BE2C (cell line): ENCODE measurements around the gene TRPC4.

Experiments used
- DNase-seq: peaks from one replicate; pipeline ENCODE4 v3.0.0-alpha.2; 2020
- H3K27me3 ChIP-seq: fragments of 250-450 bp; sonication (Bioruptor Pico); 2 replicates; pipeline ENCODE4 v1.5.1; 2020; ENCODE audit warnings: mild to moderate bottlenecking
- H3K36me3 ChIP-seq: fragments of 250-450 bp; sonication (Bioruptor Pico); 2 replicates; pipeline ENCODE4 v1.5.1; 2020; ENCODE audit warnings: mild to moderate bottlenecking
- H3K4me1 ChIP-seq: fragments of 250-450 bp; sonication (Bioruptor Pico); 2 replicates; pipeline ENCODE4 v1.5.1; 2020
- H3K4me3 ChIP-seq: 2 replicates; pipeline ENCODE4 v1.5.1; 2011; ENCODE audit warnings: low read depth, low read length
- H3K9me3 ChIP-seq: fragments of 250-450 bp; sonication (Bioruptor Pico); 2 replicates; pipeline ENCODE4 v1.5.1; 2020
- TF ChIP-seq, protein P1 (sequence below): IDR thresholded peaks from 2 replicates; pipeline ENCODE4 v1.5.1; 2012; ENCODE audit warnings: mild to moderate bottlenecking, low read depth, low read length

Gene TRPC4

DNA sequence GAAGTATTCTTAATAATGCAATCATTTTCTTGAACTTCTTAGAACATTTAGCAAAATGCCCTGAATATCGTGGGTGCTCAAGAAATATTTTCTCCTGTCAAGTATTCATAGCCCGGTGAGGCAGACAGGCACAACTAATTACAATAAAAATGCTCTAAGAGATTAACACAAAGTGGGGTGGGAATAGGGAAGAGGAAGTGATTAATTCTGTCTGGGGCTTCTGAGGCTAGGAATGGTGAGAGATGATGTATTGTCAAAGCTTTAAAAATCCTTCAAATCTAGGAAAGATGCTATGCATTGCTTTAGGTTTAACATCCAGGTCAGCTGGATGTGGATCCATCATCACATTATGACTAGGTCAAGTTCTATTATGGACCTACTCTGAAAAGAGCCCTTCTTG is 204.2 kb downstream of the TRPC4 start:
- no peaks in the 10 kb centered on the region for H3K27me3 ChIP-seq
- no peaks in the 10 kb centered on the region for H3K4me1 ChIP-seq
- no peaks in the 10 kb centered on the region for H3K36me3 ChIP-seq
- TF ChIP-seq, protein P1, sequence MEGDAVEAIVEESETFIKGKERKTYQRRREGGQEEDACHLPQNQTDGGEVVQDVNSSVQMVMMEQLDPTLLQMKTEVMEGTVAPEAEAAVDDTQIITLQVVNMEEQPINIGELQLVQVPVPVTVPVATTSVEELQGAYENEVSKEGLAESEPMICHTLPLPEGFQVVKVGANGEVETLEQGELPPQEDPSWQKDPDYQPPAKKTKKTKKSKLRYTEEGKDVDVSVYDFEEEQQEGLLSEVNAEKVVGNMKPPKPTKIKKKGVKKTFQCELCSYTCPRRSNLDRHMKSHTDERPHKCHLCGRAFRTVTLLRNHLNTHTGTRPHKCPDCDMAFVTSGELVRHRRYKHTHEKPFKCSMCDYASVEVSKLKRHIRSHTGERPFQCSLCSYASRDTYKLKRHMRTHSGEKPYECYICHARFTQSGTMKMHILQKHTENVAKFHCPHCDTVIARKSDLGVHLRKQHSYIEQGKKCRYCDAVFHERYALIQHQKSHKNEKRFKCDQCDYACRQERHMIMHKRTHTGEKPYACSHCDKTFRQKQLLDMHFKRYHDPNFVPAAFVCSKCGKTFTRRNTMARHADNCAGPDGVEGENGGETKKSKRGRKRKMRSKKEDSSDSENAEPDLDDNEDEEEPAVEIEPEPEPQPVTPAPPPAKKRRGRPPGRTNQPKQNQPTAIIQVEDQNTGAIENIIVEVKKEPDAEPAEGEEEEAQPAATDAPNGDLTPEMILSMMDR: no peak
- no peak for DNase-seq
- no peak overlapping the region for H3K4me3 ChIP-seq
- H3K9me3 ChIP-seq: no peaks in the 10 kb centered on the region

DNA sequence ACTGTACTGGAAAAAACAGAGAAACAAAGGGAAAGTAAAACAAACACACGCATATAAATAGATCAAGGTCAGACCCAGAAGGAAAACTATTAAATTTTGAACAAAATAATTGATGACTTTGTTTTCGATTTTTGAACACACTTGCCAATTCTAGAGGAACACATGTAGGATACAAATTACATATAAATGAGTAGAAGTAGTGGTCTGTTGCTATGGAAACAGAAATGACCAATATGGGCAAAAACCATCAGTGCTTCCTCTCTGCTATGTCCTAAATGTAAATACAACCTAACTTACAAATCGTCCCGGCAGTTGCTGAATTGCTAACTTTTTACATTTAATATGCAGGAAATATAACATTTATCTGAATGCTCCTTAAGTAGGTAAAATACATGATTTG is 205.8 kb downstream of the TRPC4 start:
- TF ChIP-seq, protein P1: no peak
- no peaks in the 10 kb centered on the region for H3K36me3 ChIP-seq
- H3K4me1 ChIP-seq: no peaks in the 10 kb centered on the region
- no peak overlapping the region for H3K4me3 ChIP-seq
- DNase-seq: no peak
- H3K27me3 ChIP-seq: no peaks in the 10 kb centered on the region
- H3K9me3 ChIP-seq: no peaks in the 10 kb centered on the region

DNA sequence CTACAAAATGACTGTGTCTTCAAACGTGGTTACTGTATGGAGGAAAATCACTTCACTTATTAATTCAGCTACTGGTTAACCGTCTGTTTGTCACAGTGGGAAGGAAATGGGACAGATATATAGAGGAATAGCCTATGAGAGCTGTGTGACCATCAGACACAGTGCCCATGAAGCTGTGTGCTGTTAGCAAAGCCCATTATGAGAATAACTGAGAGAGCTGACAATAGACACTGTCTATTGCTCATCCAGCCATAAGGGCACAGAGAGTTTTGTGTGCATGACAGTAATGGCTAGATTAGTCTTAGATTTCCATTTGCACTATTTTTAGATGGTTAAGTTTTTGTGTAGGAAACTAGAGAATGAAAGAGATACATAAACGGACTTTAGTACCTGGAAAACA is 206.9 kb downstream of the TRPC4 start:
- H3K36me3 ChIP-seq: no peaks in the 10 kb centered on the region
- no peak for DNase-seq
- no peaks in the 10 kb centered on the region for H3K9me3 ChIP-seq
- H3K4me1 ChIP-seq: no peaks in the 10 kb centered on the region
- no peak overlapping the region for H3K4me3 ChIP-seq
- TF ChIP-seq, protein P1: no peak
- H3K27me3 ChIP-seq: no peaks in the 10 kb centered on the region

DNA sequence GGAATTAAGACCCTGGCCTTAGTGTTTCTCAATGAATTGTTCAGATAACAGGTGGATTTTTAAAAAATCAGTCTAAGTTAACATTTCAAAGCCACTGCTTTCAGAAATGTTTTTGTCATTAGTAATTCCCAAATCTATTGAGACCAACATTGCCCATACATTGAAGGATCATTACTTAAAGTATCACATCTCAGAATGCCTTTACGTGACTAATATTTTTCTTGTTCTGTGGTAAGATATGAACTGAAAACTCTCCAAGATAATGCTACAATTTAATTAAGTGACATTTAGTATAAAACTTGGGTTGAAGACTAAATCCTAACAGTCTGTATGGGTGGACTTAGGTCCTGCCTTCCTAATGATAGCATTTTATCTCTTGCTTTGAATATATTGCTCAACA is 211.6 kb downstream of the TRPC4 start:
- DNase-seq: no peak
- Histone ChIP-seq H3K27me3 (no peaks in the 10 kb centered on the region), H3K9me3 (no peaks in the 10 kb centered on the region), H3K36me3 (no peaks in the 10 kb centered on the region), H3K4me3 (no peak overlapping the region), H3K4me1 (no peaks in the 10 kb centered on the region)
- TF ChIP-seq, protein P1: no peak

DNA sequence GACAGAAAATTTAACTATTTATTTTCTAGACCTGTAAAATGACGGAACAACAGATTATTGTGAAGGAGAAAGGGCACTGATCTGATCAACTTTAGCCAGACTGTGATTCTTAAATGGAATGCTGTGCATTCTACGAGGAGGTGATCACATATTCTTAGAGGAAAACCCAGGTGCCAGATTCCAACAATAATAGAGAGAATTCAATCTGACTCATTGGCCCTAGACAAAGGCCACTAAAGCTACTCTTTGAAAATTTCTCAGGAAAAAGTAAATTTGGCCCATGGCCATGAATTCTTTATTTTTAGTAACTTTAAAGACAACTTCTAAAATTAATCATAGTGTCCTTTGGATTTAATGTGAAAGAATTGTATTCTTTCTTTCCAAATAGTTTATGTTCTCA is 212.4 kb downstream of the TRPC4 start:
- Histone ChIP-seq H3K36me3 (no peaks in the 10 kb centered on the region), H3K4me1 (no peaks in the 10 kb centered on the region), H3K4me3 (no peak overlapping the region), H3K27me3 (no peaks in the 10 kb centered on the region), H3K9me3 (no peaks in the 10 kb centered on the region)
- DNase-seq: no peak
- TF ChIP-seq, protein P1: no peak

DNA sequence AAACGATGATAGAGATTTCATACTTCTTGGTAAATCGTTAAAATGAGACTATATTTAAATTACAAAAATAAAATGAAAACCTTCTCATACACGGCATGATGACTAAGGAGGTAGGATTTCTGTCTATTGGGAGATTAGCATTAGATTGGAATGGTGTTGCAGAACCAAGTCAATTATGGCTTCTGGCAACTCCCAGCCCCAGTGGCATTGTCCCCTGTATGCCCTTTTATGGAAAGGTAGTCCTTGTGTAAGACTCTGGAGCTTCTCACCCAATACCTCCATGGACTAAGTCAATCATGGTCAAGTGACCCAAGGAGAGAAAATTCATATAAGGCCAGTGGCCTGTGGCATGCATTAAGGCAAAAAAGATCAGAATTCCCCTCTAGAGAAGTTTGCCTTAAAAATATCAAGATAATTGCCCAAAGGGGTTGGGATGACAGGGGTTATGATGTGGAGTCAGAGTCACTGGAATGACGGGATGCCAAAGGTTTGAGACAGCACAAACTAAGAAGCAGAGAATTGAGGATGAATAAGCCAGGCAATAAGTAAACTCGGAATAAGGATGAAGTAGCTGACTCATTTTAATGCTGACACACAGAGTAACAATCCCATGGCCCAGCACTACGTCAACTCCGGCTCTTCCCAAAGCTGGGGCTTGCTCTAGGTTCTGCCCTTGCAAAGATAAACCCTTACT is 213.2 kb downstream of the TRPC4 start:
- H3K27me3 ChIP-seq: no peaks in the 10 kb centered on the region
- H3K4me1 ChIP-seq: no peaks in the 10 kb centered on the region
- H3K9me3 ChIP-seq: no peaks in the 10 kb centered on the region
- TF ChIP-seq, protein P1: no peak
- H3K4me3 ChIP-seq: no peak overlapping the region
- no peaks in the 10 kb centered on the region for H3K36me3 ChIP-seq
- no peak for DNase-seq
